ENCODE results near the gene MCM8. TPM values are rescaled to one million over a fixed set of nuclear protein-coding genes. Genes with fewer than 3 reads are reported as not detected.

Gene MCM8
- 1 to 10 TPM; 5.9 to 9.7 (median 6.7) TPM for total RNA-seq

DNA sequence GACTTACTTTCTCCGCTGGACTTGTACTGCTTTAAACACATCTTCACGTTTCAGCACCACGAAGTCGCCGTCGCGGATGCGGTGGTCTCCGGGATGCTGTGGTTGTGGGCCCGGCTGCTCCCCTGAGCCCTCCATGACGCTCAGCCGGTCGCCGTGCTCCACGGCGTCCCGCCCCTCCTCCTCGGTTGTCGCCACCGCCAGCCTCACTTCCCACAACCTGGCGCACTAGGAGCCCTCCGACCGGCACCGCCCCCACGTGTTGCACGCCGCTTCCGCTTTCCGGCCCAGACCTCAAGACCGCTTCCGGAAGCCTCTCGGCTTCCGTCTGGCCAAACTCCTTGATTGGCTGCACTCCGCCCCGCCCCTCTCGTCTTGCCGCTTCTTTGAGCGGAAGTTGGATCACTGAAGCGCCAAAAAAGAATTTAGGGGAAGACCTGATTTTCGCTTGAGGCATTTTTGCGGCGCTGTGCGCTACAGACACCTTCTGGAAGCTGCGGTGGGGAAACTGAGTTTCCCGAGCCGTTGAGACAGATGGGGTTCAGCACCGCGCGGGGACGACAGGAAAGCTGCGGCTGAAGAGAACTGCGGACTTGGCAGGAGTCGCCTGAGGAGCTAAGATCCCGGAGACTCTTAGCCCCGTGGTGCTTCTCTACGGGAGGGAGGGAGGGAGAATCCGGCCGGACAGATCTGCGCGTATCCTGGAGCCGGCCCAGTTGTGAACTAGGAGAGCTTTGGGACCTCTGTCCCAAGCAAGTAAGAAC, at the start of gene MCM8, which contains the start of gene TRMT6:
TSS of gene MCM8 (plus strand) at position 382 of the 761 bp plus-strand sequence. CDS start 1,364 bp downstream, outside the sequence.
TSS of gene TRMT6 (minus strand) at position 263 of the 761 bp plus-strand sequence. CDS start at position 135, 128 bp downstream.
- Histone ChIP-seq H3K36me3 (no peaks in the 10 kb centered on the region), H3K4me3 (peak within 1 kb of the TSS; percentile 64 to 88 (median 82)), H3K4me1 (peaks cover 0 to 6% of the 10 kb centered on the region in 2 donors), H3K27ac (peak within 1 kb of the TSS; percentile 73 to 84), H3K9me3 (no peaks in the 10 kb centered on the region), H3K27me3 (no peaks in the 10 kb centered on the region)
- TF ChIP-seq POLR2A (IDR thresholded peaks at IDR 0.05) (no peak), POLR2AphosphoS5 (IDR thresholded peaks at IDR 0.05) (peak; percentile 79 to 88 (median 83))
- TF ChIP-seq, protein P1, sequence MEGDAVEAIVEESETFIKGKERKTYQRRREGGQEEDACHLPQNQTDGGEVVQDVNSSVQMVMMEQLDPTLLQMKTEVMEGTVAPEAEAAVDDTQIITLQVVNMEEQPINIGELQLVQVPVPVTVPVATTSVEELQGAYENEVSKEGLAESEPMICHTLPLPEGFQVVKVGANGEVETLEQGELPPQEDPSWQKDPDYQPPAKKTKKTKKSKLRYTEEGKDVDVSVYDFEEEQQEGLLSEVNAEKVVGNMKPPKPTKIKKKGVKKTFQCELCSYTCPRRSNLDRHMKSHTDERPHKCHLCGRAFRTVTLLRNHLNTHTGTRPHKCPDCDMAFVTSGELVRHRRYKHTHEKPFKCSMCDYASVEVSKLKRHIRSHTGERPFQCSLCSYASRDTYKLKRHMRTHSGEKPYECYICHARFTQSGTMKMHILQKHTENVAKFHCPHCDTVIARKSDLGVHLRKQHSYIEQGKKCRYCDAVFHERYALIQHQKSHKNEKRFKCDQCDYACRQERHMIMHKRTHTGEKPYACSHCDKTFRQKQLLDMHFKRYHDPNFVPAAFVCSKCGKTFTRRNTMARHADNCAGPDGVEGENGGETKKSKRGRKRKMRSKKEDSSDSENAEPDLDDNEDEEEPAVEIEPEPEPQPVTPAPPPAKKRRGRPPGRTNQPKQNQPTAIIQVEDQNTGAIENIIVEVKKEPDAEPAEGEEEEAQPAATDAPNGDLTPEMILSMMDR (IDR thresholded peaks at IDR 0.05): no peak
- intact Hi-C loops (cut with DNase I; ENCODE audit: low total_unique reads): no loop called here
- peak; percentile 93 for DNase-seq (ENCODE audit: low spot score in 2 of 2)

- Histone ChIP-seq H3K27ac (no peak overlapping the region), H3K4me3 (no peak overlapping the region), H3K36me3 (no peaks in the 10 kb centered on the region), H3K27me3 (peaks cover 0 to 12% of the 10 kb centered on the region in 2 donors), H3K4me1 (no peaks in the 10 kb centered on the region), H3K9me3 (no peaks in the 10 kb centered on the region)
- intact Hi-C loops (cut with DNase I; ENCODE audit: low total_unique reads): no loop called here
- TF ChIP-seq POLR2AphosphoS5 (IDR thresholded peaks at IDR 0.05) (no peak), POLR2A (IDR thresholded peaks at IDR 0.05) (no peak)
- TF ChIP-seq, protein P1 (IDR thresholded peaks at IDR 0.05): no peak
- DNase-seq (ENCODE audit: low spot score in 2 of 2): no peak
Observed at GRCh38 chr20:5900908-5901307, 49.5 kb upstream of the MCM8 start.

GRCh38 chr20:5908981-5909380, 41.5 kb upstream of the MCM8 start:
- Histone ChIP-seq H3K27ac (no peak overlapping the region), H3K9me3 (no peaks in the 10 kb centered on the region), H3K36me3 (no peaks in the 10 kb centered on the region), H3K4me3 (no peak overlapping the region), H3K27me3 (peaks cover 3 to 13% of the 10 kb centered on the region in 2 donors), H3K4me1 (no peaks in the 10 kb centered on the region)
- intact Hi-C loops (cut with DNase I; ENCODE audit: low total_unique reads): no loop called here
- no peak for DNase-seq (ENCODE audit: low spot score in 2 of 2)
- TF ChIP-seq, protein P1 (IDR thresholded peaks at IDR 0.05): no peak
- TF ChIP-seq POLR2AphosphoS5 (IDR thresholded peaks at IDR 0.05) (no peak), POLR2A (IDR thresholded peaks at IDR 0.05) (no peak)

DNA sequence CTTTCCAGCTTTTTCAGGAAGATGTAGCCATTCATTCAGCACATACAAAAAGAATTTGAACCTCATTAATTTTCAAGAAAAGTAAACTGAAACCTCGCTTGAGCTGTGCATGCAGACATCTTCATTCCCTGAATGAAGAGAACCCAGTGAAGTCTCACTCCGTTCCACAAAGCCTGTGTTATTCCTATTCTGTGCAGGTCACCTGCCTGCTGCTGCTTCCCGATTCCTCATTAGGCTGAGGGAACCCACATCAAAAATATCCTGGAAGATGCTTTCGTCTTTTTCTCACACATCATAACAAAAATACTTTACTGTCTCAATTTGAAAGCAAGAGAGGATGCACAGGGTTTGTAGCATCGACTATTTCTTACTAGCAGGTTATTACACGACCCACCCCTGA, 40.3 kb upstream of the MCM8 start:
- Histone ChIP-seq H3K27ac (no peak overlapping the region), H3K4me1 (no peaks in the 10 kb centered on the region), H3K27me3 (peaks cover 3 to 21% of the 10 kb centered on the region in 2 donors), H3K9me3 (no peaks in the 10 kb centered on the region), H3K36me3 (no peaks in the 10 kb centered on the region), H3K4me3 (no peak overlapping the region)
- no peak for DNase-seq (ENCODE audit: low spot score in 2 of 2)
- TF ChIP-seq POLR2AphosphoS5 (IDR thresholded peaks at IDR 0.05) (no peak), POLR2A (IDR thresholded peaks at IDR 0.05) (no peak)
- TF ChIP-seq, protein P1 (IDR thresholded peaks at IDR 0.05): no peak
- intact Hi-C loops (cut with DNase I; ENCODE audit: low total_unique reads): no loop called here

DNA sequence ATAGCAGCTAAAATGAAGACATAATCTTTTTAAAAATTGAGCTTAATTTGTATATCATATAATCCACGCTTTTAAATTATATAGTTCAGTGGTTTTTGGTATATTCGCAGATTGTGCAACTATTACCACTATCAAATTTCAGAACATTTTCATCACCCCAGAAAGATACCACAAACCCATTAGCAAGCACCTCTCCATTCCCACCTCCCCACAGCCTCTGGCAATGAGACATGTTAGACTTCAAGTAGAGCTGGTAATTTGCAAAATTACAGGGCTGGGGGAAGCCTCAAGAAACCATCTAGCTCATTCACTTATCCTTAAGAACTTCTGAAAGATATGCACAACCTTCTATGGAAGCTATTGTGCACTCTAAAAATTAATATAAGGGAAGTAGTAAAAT, 37.3 kb upstream of the MCM8 start:
- Histone ChIP-seq H3K9me3 (no peaks in the 10 kb centered on the region), H3K36me3 (no peaks in the 10 kb centered on the region), H3K27me3 (peaks cover 3 to 24% of the 10 kb centered on the region in 2 donors), H3K4me3 (no peak overlapping the region), H3K27ac (no peak overlapping the region), H3K4me1 (no peaks in the 10 kb centered on the region)
- TF ChIP-seq, protein P1 (IDR thresholded peaks at IDR 0.05): no peak
- TF ChIP-seq POLR2A (IDR thresholded peaks at IDR 0.05) (no peak), POLR2AphosphoS5 (IDR thresholded peaks at IDR 0.05) (no peak)
- no peak for DNase-seq (ENCODE audit: low spot score in 2 of 2)
- intact Hi-C loops (cut with DNase I; ENCODE audit: low total_unique reads): no loop called here

Measured in breast epithelium (tissue), 4 donors.